ENCODE measurements around the gene NXF1. TPM values are rescaled to one million over a fixed set of nuclear protein-coding genes. Genes with fewer than 3 reads are reported as not detected.
"Not testable (repeated sequence)": the region's sequence is repeated elsewhere in the genome, so short reads cannot be mapped to it uniquely, and the experiment has no call there.

NXF1 gene
- total and polyA plus RNA-seq, 10 donors, result 83.1 to 271 (median 118) TPM

DNA sequence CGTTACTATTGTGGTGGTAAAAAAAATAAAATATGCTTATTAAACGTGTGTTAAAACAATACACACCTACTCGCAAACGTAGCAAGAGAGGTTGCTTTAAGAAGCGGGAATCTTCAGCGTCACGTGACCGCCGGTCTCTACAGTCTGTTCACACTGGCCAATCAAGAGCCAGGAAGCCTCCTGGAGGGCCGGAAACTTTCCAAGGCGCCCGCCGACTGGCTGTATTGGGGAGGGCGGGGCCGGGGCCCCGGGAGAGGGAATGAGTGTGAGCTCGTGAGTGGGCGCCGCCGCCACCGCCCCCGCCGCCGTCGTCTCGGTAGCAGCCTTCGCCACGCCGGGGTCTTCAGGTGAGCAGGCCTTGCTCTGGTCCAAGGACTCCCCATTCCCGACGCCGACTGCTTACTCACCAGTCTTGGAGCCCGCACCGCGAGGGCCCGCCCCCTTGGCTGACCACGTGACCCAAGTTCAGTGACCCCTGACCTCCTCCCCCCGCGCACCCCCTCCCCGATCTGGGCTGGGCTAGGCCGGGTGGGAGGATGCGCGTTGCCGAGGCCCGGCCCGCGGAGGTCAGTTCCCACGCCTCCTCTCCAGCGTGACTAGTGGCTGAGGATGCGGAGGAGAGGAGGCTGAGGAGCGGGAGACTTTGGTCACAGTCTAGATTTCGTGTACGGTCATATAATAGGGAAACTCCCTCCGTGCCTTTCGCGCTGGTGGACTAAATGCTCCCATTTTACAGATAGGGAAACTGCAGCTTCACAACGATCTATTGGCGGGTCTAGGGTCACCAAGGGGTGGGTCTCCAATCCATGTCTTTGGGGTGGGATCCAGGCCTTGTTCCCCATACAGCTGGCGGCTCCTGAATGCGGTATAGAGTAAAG, 33.9 kb downstream of the NXF1 start, which contains the start of gene TAF6L:
TSS of gene TAF6L (plus strand) at position 253 of the 878 bp plus-strand sequence. CDS start 4,388 bp downstream, outside the sequence.
- Histone ChIP-seq H3K27ac (peak within 1 kb of the TSS; percentile 80 to 97 (median 96)), H3K36me3 (peaks cover 0 to 43% (median 19%) of the 10 kb centered on the region in 6 donors), H3K4me3 (peak within 1 kb of the TSS; percentile 58 to 85 (median 79)), H3K27me3 (replicated peaks in 1 of 7) (no peaks in the 10 kb centered on the region), H3K9me3 (no peaks in the 10 kb centered on the region), H3K4me1 (peaks cover 16 to 49% (median 30%) of the 10 kb centered on the region in 6 donors)
- 2 to 5% (median 3%) methylated on average over 31 to 60 of the region's 60 CpGs for WGBS, 5 donors
- intact Hi-C loops (cut with DNase I; ENCODE audit: low total_unique reads), result no loop called here
- TF ChIP-seq, protein P1, sequence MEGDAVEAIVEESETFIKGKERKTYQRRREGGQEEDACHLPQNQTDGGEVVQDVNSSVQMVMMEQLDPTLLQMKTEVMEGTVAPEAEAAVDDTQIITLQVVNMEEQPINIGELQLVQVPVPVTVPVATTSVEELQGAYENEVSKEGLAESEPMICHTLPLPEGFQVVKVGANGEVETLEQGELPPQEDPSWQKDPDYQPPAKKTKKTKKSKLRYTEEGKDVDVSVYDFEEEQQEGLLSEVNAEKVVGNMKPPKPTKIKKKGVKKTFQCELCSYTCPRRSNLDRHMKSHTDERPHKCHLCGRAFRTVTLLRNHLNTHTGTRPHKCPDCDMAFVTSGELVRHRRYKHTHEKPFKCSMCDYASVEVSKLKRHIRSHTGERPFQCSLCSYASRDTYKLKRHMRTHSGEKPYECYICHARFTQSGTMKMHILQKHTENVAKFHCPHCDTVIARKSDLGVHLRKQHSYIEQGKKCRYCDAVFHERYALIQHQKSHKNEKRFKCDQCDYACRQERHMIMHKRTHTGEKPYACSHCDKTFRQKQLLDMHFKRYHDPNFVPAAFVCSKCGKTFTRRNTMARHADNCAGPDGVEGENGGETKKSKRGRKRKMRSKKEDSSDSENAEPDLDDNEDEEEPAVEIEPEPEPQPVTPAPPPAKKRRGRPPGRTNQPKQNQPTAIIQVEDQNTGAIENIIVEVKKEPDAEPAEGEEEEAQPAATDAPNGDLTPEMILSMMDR (IDR thresholded peaks at IDR 0.05 in 8 of 11, conservative IDR thresholded peaks at IDR 0.05 in 3 of 11), result peak in 1 of 11 experiments; percentile 17
- TF ChIP-seq POLR2A (IDR thresholded peaks at IDR 0.05) (peak in 2 of 3 donors; percentile 11 to 30), POLR2AphosphoS5 (IDR thresholded peaks at IDR 0.05) (peak; percentile 83 to 95 (median 92))
- peak; percentile 97 for DNase-seq

DNA sequence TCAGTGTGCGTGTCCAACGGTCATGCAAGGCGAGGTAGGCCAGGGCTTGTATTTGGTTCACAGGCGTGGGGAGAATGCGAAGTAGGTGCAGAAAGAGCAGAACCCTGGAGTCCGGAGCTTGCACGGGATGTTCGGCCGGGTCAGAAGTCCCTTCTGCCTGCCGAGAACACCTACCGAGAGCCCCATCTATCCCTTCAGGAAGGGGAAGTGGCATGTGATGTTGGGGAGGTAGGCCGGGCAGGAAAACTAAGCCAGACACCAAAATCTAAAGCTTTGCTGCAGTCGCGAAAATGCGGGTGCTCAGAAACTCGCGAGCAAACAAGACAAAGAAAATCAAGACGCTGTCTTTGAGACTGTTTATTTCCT, 34.5 kb downstream of the NXF1 start:
- Histone ChIP-seq H3K27me3 (replicated peaks in 1 of 7) (no peaks in the 10 kb centered on the region), H3K4me1 (peaks cover 16 to 52% (median 30%) of the 10 kb centered on the region in 6 donors), H3K4me3 (peak overlapping the region; percentile 58 to 85 (median 79)), H3K27ac (peak overlapping the region; percentile 80 to 97 (median 96)), H3K36me3 (peaks cover 3 to 43% (median 19%) of the 10 kb centered on the region in 6 donors), H3K9me3 (no peaks in the 10 kb centered on the region)
- intact Hi-C loops (cut with DNase I; ENCODE audit: low total_unique reads), result no loop called here
- TF ChIP-seq POLR2A (IDR thresholded peaks at IDR 0.05) (no peak), POLR2AphosphoS5 (IDR thresholded peaks at IDR 0.05) (no peak)
- TF ChIP-seq, protein P1 (IDR thresholded peaks at IDR 0.05 in 8 of 11, conservative IDR thresholded peaks at IDR 0.05 in 3 of 11), result no peak
- peak; percentile 81 for DNase-seq
- WGBS, 5 donors, result 1 to 2% (median 1%) methylated on average over 18 of the region's 18 CpGs

DNA sequence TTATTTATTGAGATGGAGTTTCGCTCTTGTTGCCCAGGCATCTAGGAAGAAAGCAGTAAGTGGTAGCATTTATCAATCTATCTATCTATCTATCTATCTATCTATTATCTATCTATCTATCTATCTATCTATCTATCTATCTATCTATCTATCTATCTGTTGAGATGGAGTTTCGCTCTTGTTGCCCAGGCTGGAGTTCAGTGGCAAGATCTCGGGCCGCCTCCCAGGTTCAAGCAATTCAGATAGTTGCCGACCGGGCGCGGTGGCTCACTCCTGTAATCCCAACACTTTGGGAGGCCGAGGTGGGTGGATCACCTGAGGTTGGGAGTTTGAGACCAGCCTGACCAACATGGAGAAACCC, 44.4 kb downstream of the NXF1 start:
- Histone ChIP-seq H3K36me3 (peaks cover under 1 to 35% (median 12%) of the 10 kb centered on the region in 6 donors), H3K4me1 (peaks cover 12 to 37% (median 24%) of the 10 kb centered on the region in 6 donors), H3K4me3 (peak overlapping the region; percentile 2 to 97 (median 78)), H3K27ac (peak overlapping the region; percentile 85 to 95 (median 90))
- intact Hi-C loops (cut with DNase I; ENCODE audit: low total_unique reads); H3K27me3 ChIP-seq (replicated peaks in 1 of 7); H3K9me3 ChIP-seq: not testable (repeated sequence)
- peak; percentile 79 for DNase-seq
- 32 to 41% (median 37%) methylated on average over 9 of the region's 9 CpGs for WGBS, 5 donors

DNA sequence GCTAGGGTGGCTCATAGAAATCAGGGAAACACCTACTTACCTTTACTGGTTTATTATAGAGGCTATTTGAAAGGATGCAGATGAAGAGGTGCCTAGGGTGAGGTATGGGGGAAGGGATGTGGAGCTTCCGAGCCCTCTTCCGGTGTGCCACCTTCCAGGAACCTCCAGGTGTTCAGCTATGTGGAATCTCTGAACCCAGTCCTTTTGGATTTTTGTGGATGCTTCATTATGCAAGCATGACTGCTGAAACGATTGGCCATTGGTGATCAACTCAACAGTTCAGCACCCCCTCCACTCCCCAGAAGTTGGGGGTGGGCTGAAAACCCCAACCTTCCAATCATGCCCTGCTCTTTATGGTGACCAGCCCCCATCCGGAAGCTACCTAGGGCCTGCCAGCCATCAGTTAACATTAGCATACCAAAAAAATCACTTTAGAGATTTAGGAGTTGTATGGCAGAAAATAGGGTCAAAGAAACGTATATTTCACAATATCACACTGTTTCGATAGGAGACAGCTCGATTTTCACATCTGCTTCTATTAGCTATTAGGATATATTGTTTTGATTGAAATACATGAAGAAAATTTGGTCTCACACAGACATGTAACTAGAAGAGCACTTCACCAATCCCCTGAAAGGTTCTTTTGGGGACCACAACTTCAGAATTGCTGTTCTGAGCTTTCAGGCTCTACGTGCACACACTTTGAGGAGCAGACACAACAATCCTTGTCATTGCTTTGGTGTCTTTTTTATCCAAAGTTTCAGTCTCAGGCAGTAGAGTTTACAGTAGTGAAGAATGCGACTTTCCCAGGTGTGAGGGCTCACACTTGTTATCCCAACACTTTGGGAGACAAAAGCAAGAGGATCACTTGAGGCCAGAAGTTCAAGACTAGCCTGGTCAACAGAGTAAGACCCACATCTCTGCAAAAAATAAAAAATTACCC, 47.1 kb downstream of the NXF1 start:
- peak; percentile 11 for DNase-seq
- WGBS, 5 donors, result 70 to 77% (median 74%) methylated on average over 9 of the region's 9 CpGs
- Histone ChIP-seq H3K27me3 (replicated peaks in 1 of 7) (no peaks in the 10 kb centered on the region), H3K36me3 (peaks cover 0 to 8% (median 0%) of the 10 kb centered on the region in 6 donors), H3K27ac (no peak overlapping the region), H3K4me1 (peaks cover 17 to 37% (median 23%) of the 10 kb centered on the region in 6 donors), H3K9me3 (no peaks in the 10 kb centered on the region), H3K4me3 (no peak overlapping the region)
- intact Hi-C loops (cut with DNase I; ENCODE audit: low total_unique reads), result no loop called here
- TF ChIP-seq, protein P1 (IDR thresholded peaks at IDR 0.05 in 8 of 11, conservative IDR thresholded peaks at IDR 0.05 in 3 of 11), result no peak
- TF ChIP-seq POLR2AphosphoS5 (IDR thresholded peaks at IDR 0.05) (no peak), POLR2A (IDR thresholded peaks at IDR 0.05) (no peak)

Measured in spleen (tissue), 11 donors.